Tracheal epithelial cell (primary cell): Measurements from ENCODE around the gene CARTPT. TPM values are rescaled to one million over a fixed set of nuclear protein-coding genes. Genes with fewer than 3 reads are reported as not detected.

Experiments
- total RNA-seq: library from RNA; depleted of rRNA; stranded (reverse); fragments of >200 nt; gene quantifications from 2 replicates; pipeline ENCODE4 v1.2.1, GENCODE V29; 2014

The CARTPT gene
- not detected in 2 replicates for total RNA-seq

GRCh38 chr5:71719063-71719964 is at the start of gene CARTPT:
Gene CARTPT (plus strand): TSS chr5:71719275. CDS start chr5:71719294, 19 bp downstream.

Other genes with a start within 250 kb of the CARTPT start
- 23.4 and 33.5 TPM in 2 replicates for gene MCCC2, start 131.9 kb upstream of the CARTPT start, total RNA-seq